ENCODE measurements around the gene NUDT1.

NUDT1 gene

DNA sequence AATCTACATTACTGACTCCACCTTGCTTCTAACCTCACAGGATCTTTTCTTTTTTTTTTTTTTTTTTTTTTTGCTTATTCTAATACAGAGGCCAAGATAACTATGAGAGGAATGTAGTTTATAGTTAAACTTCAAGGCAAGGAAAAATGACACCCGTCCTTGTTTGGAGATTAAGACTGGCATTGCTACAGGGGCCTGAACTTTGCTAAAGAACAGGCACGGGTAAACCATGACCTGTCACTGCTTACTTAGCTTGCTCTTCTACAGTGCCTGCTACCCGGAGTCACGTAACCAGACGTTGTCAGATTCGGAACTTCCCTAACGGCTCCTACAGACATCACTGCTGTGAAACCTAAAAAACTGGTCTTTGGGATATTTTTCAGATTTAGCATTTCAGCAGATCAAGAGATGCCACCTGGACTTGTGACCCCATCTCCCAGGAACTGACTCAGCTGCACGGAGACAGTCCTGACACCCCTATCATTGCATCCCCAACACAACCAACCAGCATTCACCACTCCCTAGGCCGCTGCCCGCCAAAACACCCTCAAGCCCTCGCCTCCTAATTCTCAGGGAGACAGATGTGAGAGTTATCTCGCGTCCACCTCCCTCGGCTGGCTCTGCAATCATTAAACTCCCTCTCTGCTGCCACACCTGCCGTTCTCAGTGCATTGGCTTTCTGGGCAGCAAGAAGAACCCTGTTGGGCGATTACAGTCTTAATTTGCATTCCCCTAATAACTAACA is 36.8 kb upstream of the NUDT1 start:
- no peak for DNase-seq

- no peak for DNase-seq
These were observed 33.3 kb upstream of the NUDT1 start for GRCh38 chr7:2208712-2209111.

GRCh38 chr7:2209146-2209960 is 32.7 kb upstream of the NUDT1 start:
- DNase-seq, result peak; percentile 21

DNA sequence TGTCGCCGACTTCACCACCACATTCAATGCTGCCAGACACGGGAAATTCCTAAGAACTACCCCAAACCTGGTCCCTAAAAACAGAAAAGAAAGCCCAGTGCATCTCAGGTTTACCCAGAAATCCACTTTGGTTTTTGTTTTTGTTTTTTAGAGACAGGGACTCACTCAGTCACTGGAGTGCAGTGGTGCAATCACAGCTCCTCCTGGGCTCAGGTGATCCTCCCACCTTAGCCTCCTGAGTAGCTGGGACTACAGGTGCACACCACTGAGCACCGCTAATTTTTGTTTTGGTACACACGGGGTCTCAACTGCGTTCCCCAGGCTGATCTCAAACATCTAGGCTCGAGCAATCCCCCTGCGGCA is 32.1 kb upstream of the NUDT1 start:
- DNase-seq, result no peak

GRCh38 chr7:2210551-2211258 is 31.3 kb upstream of the NUDT1 start:
- no peak for DNase-seq

- DNase-seq, result no peak
These were observed 30.7 kb upstream of the NUDT1 start for GRCh38 chr7:2211259-2211880.

DNA sequence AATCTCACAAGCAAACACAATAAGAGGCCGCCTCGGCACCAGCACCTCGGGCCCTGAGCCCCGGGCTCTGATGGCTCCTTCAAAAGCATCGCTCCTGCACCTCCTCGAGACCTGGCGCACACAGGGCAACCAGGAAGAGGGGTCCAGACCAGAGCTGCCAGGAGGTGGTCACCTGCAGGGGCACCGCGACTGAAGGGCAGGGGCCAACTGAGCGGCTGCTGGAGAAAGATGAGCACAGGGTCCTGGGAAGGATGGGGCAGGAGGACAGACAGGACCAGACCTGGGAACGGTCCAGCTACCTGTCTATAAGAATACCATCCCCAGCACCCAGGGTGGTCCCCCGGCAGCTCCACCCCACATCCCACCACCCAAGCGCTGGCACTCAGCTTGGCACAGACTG is 30.1 kb upstream of the NUDT1 start:
- DNase-seq, result no peak

- no peak for DNase-seq
These were observed 29.1 kb upstream of the NUDT1 start for GRCh38 chr7:2212906-2213305.

- DNase-seq, result no peak
These were observed 28.3 kb upstream of the NUDT1 start for GRCh38 chr7:2213551-2214215.

GRCh38 chr7:2214636-2215035 is 27.4 kb upstream of the NUDT1 start:
- no peak for DNase-seq

GRCh38 chr7:2215851-2216250 is 26.2 kb upstream of the NUDT1 start:
- no peak for DNase-seq

DNA sequence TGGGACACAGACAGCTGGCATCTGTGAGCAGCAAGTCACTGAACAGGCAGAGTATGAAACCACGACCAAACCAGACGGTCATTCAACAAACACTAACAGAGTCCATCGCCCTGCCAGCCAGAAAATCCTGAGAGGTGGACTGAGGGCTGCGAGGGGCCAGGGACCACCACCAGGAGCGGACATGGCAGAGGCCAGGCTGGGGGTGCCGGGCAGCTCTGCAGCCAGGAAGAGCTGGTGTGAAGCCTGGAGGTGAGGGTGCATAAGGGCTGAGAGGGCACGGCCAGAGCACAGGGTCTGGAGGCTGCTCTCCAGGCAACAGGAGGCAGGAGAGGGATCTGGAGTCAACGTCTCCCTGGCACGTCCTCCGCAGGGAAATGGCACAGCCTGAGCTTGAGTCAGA is 24.8 kb upstream of the NUDT1 start:
- no peak for DNase-seq

- no peak for DNase-seq
These were observed 24.1 kb upstream of the NUDT1 start for GRCh38 chr7:2217716-2218443.

DNA sequence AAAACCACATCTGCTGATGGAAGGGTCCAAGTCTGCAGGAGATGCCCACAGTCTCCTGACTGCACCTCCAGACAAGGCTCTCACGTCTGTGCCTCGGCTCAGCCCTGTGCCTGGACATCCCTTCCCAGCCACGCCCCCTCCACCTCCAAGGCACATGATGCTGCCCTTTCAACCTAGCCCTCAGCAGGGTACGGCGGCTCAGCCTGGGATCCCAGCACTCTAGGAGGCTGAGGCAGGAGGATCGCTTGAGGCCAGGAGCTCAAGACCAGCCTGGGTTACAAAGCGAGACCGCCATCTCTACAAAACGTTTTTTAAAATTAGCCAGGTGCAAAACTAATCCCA is 23.6 kb upstream of the NUDT1 start:
- DNase-seq, result no peak

DNA sequence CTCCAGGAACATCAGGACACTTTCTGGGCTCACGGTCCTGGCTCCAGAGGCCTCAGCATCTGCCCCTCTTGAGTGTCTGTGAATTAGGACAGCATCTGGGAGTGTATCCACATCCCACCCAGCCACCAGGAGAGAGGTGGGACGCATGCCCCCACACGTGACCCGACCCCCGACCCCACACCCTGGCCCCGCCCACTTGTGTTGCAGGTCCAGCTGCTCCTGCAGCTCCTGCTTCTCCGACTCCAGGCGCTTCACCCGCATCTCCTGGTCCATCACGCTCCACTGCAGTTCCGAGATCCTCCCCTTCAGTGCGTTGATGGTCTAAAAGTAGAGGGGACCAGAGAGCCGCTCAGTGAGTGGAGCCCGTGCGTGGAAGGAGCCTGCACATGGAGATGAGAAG is 22.9 kb upstream of the NUDT1 start:
- no peak for DNase-seq

GRCh38 chr7:2219606-2220005 is 22.4 kb upstream of the NUDT1 start:
- no peak for DNase-seq

- no peak for DNase-seq
These were observed 22.0 kb upstream of the NUDT1 start for GRCh38 chr7:2220030-2220429.

GRCh38 chr7:2220506-2220905 is 21.5 kb upstream of the NUDT1 start:
- no peak for DNase-seq

GRCh38 chr7:2220954-2221353 is 21.1 kb upstream of the NUDT1 start:
- no peak for DNase-seq

GRCh38 chr7:2222516-2222915 is 19.5 kb upstream of the NUDT1 start:
- DNase-seq, result no peak

GRCh38 chr7:2223321-2223720 is 18.7 kb upstream of the NUDT1 start:
- DNase-seq, result no peak

DNA sequence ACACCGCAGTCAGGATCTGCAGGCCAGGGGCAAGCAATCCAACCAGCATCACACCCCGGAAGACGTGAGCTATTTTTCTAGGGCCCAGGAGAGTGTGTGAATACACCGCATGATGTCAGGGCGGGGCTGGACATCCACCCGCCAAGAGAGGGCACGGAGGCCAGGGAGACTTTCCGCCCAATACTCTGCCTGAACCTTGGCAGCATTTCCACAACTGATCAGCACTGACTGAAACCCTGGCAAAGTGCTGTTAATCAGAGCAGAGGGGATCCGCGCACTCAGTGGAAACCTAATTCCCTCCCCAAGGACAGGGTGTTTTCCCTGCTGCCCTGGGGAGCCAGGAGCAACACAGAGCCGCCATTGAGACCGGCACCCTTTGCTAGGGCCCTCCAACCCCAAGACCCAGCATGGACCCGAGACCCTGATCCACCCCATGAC is 17.5 kb upstream of the NUDT1 start:
- DNase-seq, result no peak
